Neural cell (in vitro differentiated cells): Measurements from ENCODE around the gene GAB2. TPM values are rescaled to one million over a fixed set of nuclear protein-coding genes. Genes with fewer than 3 reads are reported as not detected.

Experiments
- H2AFZ ChIP-seq: fragments of 200-600, 300-800 bp; sonication (generic), shearing (Covaris generic); 2 replicates; pipeline ENCODE4 v1.6.0; 2014; ENCODE audit warnings: low read depth, mild to moderate bottlenecking, antibody characterized with exemption, low read length, moderate library complexity
- H3F3A ChIP-seq: fragments of 200-600 bp; shearing (Covaris generic); 2 replicates; pipeline ENCODE4 v1.6.1; 2016; ENCODE audit warnings: mild to moderate bottlenecking, moderate library complexity, mixed read lengths, antibody characterized with exemption, low read length; ENCODE audit not compliant: insufficient read depth, poor library complexity, severe bottlenecking
- H3K27ac ChIP-seq: fragments of 200-600, 300-800 bp; sonication (generic), shearing (Covaris generic); 2 replicates; pipeline ENCODE4 v1.5.1; 2014; ENCODE audit warnings: mild to moderate bottlenecking, low read length, moderate library complexity
- H3K27me3 ChIP-seq: fragments of 300-800, 200-600 bp; sonication (generic), shearing (Covaris generic); 2 replicates; pipeline ENCODE4 v1.6.0; 2014; ENCODE audit warnings: mild to moderate bottlenecking, low read depth, low read length, moderate library complexity; ENCODE audit not compliant: insufficient read depth
- H3K36me3 ChIP-seq: fragments of 300-800, 200-600 bp; sonication (generic), shearing (Covaris generic); 2 replicates; pipeline ENCODE4 v1.5.1; 2014; ENCODE audit warnings: mild to moderate bottlenecking, antibody characterized with exemption, low read length, moderate library complexity; ENCODE audit not compliant: insufficient read depth
- H3K4me2 ChIP-seq: fragments of 300-800, 200-600 bp; sonication (generic), shearing (Covaris generic); 2 replicates; pipeline ENCODE4 v1.6.0; 2014; ENCODE audit warnings: mild to moderate bottlenecking, low read length
- H3K4me3 ChIP-seq: fragments of 300-800, 200-600 bp; sonication (generic), shearing (Covaris generic); 2 replicates; pipeline ENCODE4 v1.5.1; 2014; ENCODE audit warnings: mild to moderate bottlenecking, low read length, moderate library complexity
- H3K79me2 ChIP-seq: fragments of 200-600 bp; shearing (Covaris generic); replicated peaks from 2 replicates; pipeline ENCODE4 v1.6.0; 2014; ENCODE audit warnings: mild to moderate bottlenecking, low read length, moderate library complexity; ENCODE audit not compliant: insufficient read depth
- H3K9ac ChIP-seq: fragments of 300-800, 200-600 bp; sonication (generic), shearing (Covaris generic); 2 replicates; pipeline ENCODE4 v1.6.1; 2016; ENCODE audit warnings: mild to moderate bottlenecking, low read length, mixed read lengths
- H3K9me2 ChIP-seq: fragments of 200-600 bp; shearing (Covaris generic); 2 replicates; pipeline ENCODE4 v1.6.1; 2016; ENCODE audit warnings: mild to moderate bottlenecking, low read length, mixed read lengths; ENCODE audit not compliant: insufficient read depth
- H3K9me3 ChIP-seq: fragments of 200-600, 300-800 bp; sonication (generic), shearing (Covaris generic); 2 replicates; pipeline ENCODE4 v1.6.1; 2016; ENCODE audit warnings: mild to moderate bottlenecking, mixed run types, low read length, moderate library complexity, mixed read lengths
- H4K20me1 ChIP-seq: fragments of 200-600 bp; shearing (Covaris generic); 2 replicates; pipeline ENCODE4 v1.6.1; 2016; ENCODE audit warnings: mild to moderate bottlenecking, mixed run types; ENCODE audit not compliant: insufficient read depth
- EP300 ChIP-seq: fragments of 450-650 bp; conservative IDR thresholded peaks from 2 replicates; pipeline ENCODE4 v1.6.1; 2014; ENCODE audit warnings: antibody characterized with exemption, mild to moderate bottlenecking, moderate library complexity; ENCODE audit not compliant: poor library complexity, severe bottlenecking
- EZH2 ChIP-seq: fragments of 200-600, 300-800 bp; shearing (Covaris generic), sonication (generic); IDR thresholded peaks from 2 replicates; pipeline ENCODE4 v1.6.1; 2014; ENCODE audit warnings: antibody characterized with exemption, low read length, borderline replicate concordance, mild to moderate bottlenecking; ENCODE audit not compliant: insufficient read depth, poor library complexity, severe bottlenecking
- MXI1 ChIP-seq: fragments of 450-650 bp; conservative IDR thresholded peaks from 2 replicates; pipeline ENCODE4 v1.6.1; 2014; ENCODE audit warnings: antibody characterized with exemption, mild to moderate bottlenecking; ENCODE audit not compliant: poor library complexity, severe bottlenecking
- POLR2AphosphoS5 ChIP-seq: IDR thresholded peaks from 2 replicates; pipeline ENCODE4 v1.6.1; 2012
- RAD21 ChIP-seq: fragments of 450-650 bp; conservative IDR thresholded peaks from 2 replicates; pipeline ENCODE4 v1.6.1; 2014; ENCODE audit warnings: antibody characterized with exemption, mild to moderate bottlenecking, moderate library complexity
- SMC3 ChIP-seq: fragments of 450-650 bp; conservative IDR thresholded peaks from 2 replicates; pipeline ENCODE4 v1.6.1; 2014; ENCODE audit warnings: antibody characterized with exemption, mild to moderate bottlenecking, moderate library complexity; ENCODE audit not compliant: poor library complexity
- TAF1 ChIP-seq: IDR thresholded peaks from 2 replicates; pipeline ENCODE4 v1.6.1; 2012; ENCODE audit warnings: low read depth
- polyA plus RNA-seq: library from polyadenylated mRNA; depleted of rRNA; stranded (reverse); fragments of >200 nt; gene quantifications from 2 replicates; pipeline ENCODE4 v1.2.3, GENCODE V29; 2014
- TF ChIP-seq, protein P1 (sequence below): fragments of 450-650 bp; IDR thresholded peaks from 2 replicates; pipeline ENCODE4 v1.5.1; 2014; ENCODE audit warnings: antibody characterized with exemption, mild to moderate bottlenecking, moderate library complexity; ENCODE audit not compliant: poor library complexity, severe bottlenecking
- TF ChIP-seq, protein P2 (sequence below): IDR thresholded peaks from 2 replicates; pipeline ENCODE4 v1.6.1; 2012; ENCODE audit warnings: borderline replicate concordance

The GAB2 gene
- polyA plus RNA-seq, 1 donor from 2014 or later: 21.9 TPM

DNA sequence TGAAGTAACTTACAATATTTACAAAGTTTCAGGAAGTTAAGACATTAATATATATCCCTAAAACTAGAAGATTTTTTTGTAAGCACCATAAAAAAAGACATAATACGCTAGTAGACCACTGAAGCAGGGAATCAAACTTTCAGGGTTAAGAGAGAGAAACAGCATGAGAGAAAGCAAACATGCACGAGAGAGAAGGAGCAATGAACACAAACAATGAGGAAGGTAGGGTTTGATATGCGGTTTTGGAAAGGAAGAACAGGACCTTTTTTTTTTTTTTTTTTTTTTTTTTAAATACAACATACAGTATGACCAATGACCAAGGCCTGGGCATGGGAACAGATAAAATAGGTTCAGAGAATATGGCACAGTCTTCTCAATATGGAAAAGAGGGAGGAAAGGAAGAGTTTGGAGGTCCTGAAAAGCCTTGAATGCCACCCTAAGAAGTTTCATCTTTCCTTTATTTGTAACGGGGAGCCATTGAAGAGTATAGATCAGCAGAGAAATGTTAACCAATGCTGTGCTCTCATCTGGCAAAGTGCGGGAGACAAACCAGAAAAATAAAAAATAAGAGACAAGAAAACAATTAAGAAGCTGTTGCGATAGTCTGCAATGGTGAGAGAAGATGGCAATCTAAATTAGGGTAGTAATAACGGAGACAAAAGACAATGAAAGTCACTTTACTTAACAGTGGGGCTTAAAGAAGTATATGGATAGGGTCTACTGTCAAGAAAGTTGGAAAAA lies 127.9 kb downstream of the GAB2 start:
- Histone ChIP-seq H3F3A (no peaks in the 10 kb centered on the region), H3K4me3 (no peak overlapping the region), H2AFZ (no peak overlapping the region), H3K4me2 (no peak overlapping the region), H3K27ac (no peak overlapping the region), H3K9me2 (no peaks in the 10 kb centered on the region), H4K20me1 (no peaks in the 10 kb centered on the region), H3K9ac (no peak overlapping the region), H3K9me3 (no peaks in the 10 kb centered on the region), H3K36me3 (no peaks in the 10 kb centered on the region), H3K27me3 (no peaks in the 10 kb centered on the region), H3K79me2 (peaks cover 13% of the 10 kb centered on the region)
- TF ChIP-seq EP300 (no peak), EZH2 (no peak), SMC3 (no peak), MXI1 (no peak), TAF1 (no peak), RAD21 (no peak), POLR2AphosphoS5 (no peak)
- TF ChIP-seq, protein P1, sequence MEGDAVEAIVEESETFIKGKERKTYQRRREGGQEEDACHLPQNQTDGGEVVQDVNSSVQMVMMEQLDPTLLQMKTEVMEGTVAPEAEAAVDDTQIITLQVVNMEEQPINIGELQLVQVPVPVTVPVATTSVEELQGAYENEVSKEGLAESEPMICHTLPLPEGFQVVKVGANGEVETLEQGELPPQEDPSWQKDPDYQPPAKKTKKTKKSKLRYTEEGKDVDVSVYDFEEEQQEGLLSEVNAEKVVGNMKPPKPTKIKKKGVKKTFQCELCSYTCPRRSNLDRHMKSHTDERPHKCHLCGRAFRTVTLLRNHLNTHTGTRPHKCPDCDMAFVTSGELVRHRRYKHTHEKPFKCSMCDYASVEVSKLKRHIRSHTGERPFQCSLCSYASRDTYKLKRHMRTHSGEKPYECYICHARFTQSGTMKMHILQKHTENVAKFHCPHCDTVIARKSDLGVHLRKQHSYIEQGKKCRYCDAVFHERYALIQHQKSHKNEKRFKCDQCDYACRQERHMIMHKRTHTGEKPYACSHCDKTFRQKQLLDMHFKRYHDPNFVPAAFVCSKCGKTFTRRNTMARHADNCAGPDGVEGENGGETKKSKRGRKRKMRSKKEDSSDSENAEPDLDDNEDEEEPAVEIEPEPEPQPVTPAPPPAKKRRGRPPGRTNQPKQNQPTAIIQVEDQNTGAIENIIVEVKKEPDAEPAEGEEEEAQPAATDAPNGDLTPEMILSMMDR: no peak
- TF ChIP-seq, protein P2, sequence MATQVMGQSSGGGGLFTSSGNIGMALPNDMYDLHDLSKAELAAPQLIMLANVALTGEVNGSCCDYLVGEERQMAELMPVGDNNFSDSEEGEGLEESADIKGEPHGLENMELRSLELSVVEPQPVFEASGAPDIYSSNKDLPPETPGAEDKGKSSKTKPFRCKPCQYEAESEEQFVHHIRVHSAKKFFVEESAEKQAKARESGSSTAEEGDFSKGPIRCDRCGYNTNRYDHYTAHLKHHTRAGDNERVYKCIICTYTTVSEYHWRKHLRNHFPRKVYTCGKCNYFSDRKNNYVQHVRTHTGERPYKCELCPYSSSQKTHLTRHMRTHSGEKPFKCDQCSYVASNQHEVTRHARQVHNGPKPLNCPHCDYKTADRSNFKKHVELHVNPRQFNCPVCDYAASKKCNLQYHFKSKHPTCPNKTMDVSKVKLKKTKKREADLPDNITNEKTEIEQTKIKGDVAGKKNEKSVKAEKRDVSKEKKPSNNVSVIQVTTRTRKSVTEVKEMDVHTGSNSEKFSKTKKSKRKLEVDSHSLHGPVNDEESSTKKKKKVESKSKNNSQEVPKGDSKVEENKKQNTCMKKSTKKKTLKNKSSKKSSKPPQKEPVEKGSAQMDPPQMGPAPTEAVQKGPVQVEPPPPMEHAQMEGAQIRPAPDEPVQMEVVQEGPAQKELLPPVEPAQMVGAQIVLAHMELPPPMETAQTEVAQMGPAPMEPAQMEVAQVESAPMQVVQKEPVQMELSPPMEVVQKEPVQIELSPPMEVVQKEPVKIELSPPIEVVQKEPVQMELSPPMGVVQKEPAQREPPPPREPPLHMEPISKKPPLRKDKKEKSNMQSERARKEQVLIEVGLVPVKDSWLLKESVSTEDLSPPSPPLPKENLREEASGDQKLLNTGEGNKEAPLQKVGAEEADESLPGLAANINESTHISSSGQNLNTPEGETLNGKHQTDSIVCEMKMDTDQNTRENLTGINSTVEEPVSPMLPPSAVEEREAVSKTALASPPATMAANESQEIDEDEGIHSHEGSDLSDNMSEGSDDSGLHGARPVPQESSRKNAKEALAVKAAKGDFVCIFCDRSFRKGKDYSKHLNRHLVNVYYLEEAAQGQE: no peak

DNA sequence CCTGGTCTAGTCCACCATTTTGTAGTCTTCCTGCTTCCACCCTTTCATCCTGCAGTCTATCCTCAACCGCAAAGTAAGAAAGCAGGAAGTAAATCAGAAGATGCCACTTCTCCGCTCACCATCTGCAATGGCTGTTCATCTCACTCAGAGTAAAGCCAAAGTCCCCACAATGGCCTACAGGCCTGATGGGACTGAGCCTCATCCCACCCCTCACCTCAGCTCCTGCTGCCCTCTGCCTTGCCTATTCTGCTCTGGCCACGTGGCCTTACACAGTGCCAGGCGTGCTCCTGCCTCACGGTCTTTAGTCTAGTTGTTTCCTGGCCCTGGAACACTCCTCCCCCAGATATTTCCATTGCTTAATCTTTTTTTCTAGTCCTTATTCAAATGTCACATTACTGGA lies 133.4 kb downstream of the GAB2 start:
- Histone ChIP-seq H4K20me1 (no peaks in the 10 kb centered on the region), H2AFZ (no peak overlapping the region), H3K27ac (no peak overlapping the region), H3K9me3 (no peaks in the 10 kb centered on the region), H3K9ac (no peak overlapping the region), H3K79me2 (peaks cover 9% of the 10 kb centered on the region), H3K4me2 (no peak overlapping the region), H3K4me3 (no peak overlapping the region), H3F3A (no peaks in the 10 kb centered on the region), H3K9me2 (no peaks in the 10 kb centered on the region), H3K27me3 (no peaks in the 10 kb centered on the region), H3K36me3 (no peaks in the 10 kb centered on the region)
- TF ChIP-seq EZH2: no peak
- no peak for TF ChIP-seq TAF1
- TF ChIP-seq MXI1: no peak
- no peak for TF ChIP-seq POLR2AphosphoS5
- TF ChIP-seq, protein P2: no peak
- TF ChIP-seq, protein P1: no peak
- TF ChIP-seq RAD21: no peak
- TF ChIP-seq EP300: no peak
- TF ChIP-seq SMC3: no peak
